ENCODE measurements around the gene ATXN1.
"Not testable (repeated sequence)": the region's sequence is repeated elsewhere in the genome, so short reads cannot be mapped to it uniquely, and the experiment has no call there.

The ATXN1 gene

GRCh38 chr6:16409531-16410441 lies 351.5 kb downstream of the ATXN1 start:
- peak; percentile 92 for TF ChIP-seq CTCF (IDR thresholded peaks at IDR 0.05; ENCODE audit: extremely low read depth, missing control alignments)
- DNase-seq (ENCODE audit: low spot score): peak; percentile 63

GRCh38 chr6:16408766-16409165 lies 352.5 kb downstream of the ATXN1 start:
- no peak for DNase-seq (ENCODE audit: low spot score)
- no peak for TF ChIP-seq CTCF (IDR thresholded peaks at IDR 0.05; ENCODE audit: extremely low read depth, missing control alignments)

- DNase-seq (ENCODE audit: low spot score): no peak
Measured at GRCh38 chr6:16406966-16407365, 354.3 kb downstream of the ATXN1 start.

GRCh38 chr6:16406538-16406937 lies 354.7 kb downstream of the ATXN1 start:
- DNase-seq (ENCODE audit: low spot score): not testable (repeated sequence)

More at GRCh38 chr6:16406966-16407365, 354.3 kb downstream of the ATXN1 start:
- no peak for TF ChIP-seq CTCF (IDR thresholded peaks at IDR 0.05; ENCODE audit: extremely low read depth, missing control alignments)

- DNase-seq (ENCODE audit: low spot score): no peak
- TF ChIP-seq CTCF (IDR thresholded peaks at IDR 0.05; ENCODE audit: extremely low read depth, missing control alignments): no peak
Measured at GRCh38 chr6:16405375-16405774, 355.9 kb downstream of the ATXN1 start.

GRCh38 chr6:16404456-16404855 lies 356.8 kb downstream of the ATXN1 start:
- DNase-seq (ENCODE audit: low spot score): no peak
- TF ChIP-seq CTCF (IDR thresholded peaks at IDR 0.05; ENCODE audit: extremely low read depth, missing control alignments): no peak

GRCh38 chr6:16403831-16404230 lies 357.4 kb downstream of the ATXN1 start:
- DNase-seq (ENCODE audit: low spot score): no peak

More at GRCh38 chr6:16403831-16404230, 357.4 kb downstream of the ATXN1 start:
- no peak for TF ChIP-seq CTCF (IDR thresholded peaks at IDR 0.05; ENCODE audit: extremely low read depth, missing control alignments)
